ENCODE measurements around the gene CDH7.

Gene CDH7, protein sequence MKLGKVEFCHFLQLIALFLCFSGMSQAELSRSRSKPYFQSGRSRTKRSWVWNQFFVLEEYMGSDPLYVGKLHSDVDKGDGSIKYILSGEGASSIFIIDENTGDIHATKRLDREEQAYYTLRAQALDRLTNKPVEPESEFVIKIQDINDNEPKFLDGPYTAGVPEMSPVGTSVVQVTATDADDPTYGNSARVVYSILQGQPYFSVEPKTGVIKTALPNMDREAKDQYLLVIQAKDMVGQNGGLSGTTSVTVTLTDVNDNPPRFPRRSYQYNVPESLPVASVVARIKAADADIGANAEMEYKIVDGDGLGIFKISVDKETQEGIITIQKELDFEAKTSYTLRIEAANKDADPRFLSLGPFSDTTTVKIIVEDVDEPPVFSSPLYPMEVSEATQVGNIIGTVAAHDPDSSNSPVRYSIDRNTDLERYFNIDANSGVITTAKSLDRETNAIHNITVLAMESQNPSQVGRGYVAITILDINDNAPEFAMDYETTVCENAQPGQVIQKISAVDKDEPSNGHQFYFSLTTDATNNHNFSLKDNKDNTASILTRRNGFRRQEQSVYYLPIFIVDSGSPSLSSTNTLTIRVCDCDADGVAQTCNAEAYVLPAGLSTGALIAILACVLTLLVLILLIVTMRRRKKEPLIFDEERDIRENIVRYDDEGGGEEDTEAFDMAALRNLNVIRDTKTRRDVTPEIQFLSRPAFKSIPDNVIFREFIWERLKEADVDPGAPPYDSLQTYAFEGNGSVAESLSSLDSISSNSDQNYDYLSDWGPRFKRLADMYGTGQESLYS

DNA sequence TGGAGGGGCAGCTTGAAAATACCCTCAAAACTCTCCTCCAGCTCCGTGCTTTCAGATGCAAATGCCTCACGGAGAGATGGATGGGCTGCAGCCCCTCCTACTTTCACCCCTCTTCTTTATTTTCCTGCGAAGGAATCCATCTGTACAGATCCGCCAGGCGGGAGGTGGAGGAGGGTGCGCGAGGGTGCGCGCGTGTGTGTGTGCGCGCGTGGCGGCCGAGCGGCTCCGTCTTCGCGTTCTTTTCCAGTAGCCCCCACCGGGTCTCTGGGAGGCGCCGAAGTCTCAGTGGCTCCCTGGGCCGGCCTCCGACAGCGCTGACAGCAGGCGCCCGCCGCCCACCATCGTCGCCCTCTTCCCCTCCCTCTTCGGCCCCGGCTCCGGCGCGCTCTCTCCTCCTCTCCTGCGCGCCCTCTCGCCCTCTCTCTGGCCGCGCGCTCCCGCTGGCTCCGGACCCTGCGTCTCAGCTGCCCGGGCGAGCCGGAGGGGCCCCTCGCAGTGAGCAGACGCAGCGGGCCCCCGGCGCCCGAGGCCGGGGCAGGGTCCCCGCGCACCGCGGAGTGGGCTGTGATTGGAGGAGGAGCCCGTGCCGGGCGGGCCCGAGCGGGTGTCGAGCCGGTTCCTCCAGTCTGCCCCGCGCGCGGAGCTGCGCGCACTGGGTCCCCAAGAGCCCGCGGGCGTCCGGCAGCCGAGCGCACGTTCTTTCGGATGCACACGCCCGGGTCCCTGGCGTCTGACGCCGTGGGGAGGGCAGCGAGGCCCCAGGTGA lies at the start of gene CDH7:
TSS of gene CDH7 (plus strand) at position 624 of the 766 bp plus-strand sequence. CDS start 11,831 bp downstream, outside the sequence.
- DNase-seq (ENCODE audit: low spot score): peak; percentile 41

DNA sequence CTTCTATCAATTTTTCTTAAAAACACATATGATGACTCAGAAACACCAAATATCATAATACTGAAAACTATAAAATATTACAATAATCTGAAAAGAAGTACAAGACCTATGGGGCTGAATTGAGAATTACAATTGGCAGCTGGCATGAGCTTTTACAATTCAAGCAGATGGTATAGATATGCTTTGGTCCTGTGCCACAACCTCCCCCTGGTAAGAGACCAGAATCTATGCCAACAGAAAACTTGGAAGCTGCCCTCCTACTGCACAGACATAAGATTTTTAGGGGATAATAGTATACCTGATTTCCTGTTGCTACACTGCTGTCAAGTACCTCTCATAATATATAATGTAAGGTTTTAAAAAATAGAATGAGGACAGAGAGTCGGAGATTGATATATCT lies 46.8 kb upstream of the CDH7 start:
- peak; percentile 54 for DNase-seq (ENCODE audit: low spot score)

DNA sequence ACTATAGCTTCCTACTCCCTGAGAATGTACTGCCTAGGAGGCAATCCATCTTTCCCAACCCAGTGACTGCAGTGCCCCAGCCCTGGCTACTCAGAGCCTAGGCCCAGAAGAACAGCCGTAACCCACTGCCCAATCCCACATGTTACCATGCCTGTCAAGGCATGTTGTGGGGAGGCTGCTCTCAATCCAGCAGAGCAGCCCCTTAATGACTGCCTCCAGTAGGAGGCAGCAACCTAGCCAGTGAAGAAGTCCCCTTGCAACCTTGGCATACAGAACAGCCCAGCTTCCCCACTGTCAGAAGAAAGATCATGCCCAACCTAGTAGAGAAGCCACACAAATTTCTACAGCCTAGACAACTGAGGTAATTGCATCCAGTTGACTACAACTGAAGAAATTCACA lies 44.2 kb upstream of the CDH7 start:
- no peak for DNase-seq (ENCODE audit: low spot score)

DNA sequence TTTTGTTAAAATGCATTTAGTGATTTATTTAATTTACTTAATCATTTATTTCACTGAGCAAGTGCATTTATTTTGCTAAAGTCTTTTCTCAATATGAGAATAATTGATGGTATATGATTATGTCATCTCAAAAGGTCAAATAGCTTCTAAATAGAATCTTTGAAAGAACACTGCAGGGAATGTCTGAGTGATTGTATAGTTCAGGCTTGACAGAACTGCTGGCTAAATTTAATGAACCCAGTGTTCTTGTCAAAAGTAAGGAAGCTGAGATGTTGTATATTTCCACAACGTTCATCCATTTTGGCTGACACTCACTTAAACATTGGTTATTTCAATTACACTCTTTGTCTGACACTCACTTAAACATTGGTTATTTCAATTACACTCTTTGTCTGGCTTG lies 39.3 kb upstream of the CDH7 start:
- DNase-seq (ENCODE audit: low spot score): no peak

DNA sequence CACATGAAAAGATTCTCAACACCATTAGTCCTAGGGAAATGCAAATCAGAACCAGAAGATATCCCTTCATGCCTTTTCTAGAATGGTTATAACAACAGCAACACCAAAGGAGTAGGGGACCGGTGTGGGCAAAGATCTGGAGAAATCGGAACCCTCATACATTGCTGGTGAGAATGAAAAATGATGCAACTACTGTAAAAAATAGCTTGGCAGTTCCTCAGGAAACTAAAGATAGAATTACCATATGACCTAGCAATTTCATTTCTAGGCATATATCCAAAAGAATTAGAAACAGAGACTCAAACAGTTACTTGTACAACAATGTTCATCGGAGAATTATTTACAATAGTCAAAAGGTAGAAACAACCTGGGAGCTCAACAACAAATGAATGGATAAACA lies 29.2 kb upstream of the CDH7 start:
- DNase-seq (ENCODE audit: low spot score): peak; percentile 88

DNA sequence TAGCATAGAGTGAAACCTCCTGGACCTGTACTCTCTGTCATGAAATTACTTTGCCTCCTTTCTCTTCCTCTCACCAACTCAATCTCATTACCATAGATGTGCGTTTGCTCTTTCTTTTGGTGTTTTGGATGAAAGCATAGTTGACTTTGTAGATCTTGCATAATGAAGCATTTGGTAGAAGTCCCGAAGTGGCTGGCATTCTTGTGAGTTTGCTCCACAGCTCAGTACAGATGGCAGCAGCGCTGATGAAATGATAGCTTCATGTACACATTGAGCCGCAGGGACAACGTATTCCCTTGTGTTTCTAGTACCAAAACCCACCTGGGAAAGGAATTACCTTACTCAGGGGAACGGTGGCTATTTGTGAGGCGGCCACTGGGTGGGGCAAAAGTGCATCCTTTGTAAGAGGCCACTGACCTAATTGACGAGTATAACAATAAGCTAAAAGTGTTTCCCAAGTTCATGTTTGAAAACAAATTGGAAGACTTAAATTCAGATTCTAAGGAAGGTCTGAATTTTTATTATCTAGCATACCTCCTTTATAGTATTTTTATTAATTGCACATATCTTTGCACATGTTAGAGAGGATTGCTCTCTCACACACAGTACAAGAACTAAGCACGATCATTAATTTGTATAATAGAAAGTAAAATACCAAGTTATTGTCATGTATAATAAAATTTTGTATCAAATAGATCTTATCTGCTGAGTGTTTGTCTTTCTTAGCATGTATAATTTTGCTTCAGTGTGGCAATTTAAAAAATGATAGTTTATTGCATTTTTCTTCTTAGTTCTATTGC lies 25.4 kb upstream of the CDH7 start:
- DNase-seq (ENCODE audit: low spot score): peak; percentile 83

DNA sequence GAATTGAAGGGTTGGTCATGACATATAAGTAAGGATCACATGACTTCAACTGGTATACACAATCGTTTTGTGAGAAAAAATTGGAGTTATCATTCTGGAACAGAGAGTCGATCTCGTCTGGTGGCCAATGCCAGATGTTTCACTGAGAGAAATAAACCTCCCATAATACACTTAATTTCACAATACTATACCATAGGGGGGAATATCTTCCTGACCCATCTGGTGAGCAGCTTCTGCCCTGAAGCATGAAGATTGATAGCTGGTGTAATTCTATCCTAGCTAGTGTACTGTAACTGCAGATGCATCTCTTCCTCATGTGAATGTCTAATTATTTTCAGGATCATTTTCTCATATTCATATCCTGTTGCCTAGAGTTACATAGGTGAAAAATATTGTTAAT lies 15.7 kb upstream of the CDH7 start:
- DNase-seq (ENCODE audit: low spot score): no peak

DNA sequence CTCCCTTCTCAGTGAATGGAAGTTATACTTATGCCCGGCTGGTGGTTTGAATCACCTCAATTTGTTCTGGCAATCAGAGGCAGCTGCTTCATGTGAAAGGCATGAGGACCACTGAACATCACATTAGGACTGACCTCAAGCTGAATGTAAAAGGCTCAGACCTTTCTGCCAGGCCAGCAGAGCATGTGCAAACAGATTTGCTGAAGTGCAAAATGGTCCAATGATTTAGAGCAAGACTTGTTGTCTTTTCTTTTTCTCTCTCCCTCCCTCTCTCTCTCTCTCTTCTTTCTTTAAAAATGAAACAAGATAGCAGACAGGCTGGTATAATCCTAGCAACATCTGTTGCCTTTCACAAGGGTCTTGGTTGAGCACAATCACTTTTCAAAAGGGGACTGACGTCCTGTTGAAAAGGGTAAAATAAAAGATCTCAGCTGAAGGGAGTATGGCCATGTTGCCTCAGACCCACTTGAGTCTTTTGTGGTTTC lies 13.3 kb upstream of the CDH7 start:
- DNase-seq (ENCODE audit: low spot score): no peak

DNA sequence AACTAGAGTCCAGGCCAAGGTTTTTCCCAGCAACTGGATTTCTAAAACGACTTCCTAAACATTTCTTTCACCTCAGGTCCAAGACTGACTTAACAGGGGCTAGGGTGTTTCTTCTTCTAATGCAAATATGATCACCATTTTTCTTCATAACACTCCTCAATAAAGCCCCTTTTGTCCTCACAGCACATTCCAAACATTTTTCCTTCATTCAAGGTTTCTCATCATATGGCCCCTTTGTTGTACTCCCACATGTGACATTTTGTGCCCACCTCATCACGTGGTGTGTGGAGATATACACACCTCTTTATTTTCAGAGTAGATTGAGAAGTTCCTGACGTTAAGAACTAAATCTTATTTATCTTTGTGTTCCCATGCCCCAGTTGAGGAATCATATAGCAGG lies 3.9 kb upstream of the CDH7 start:
- DNase-seq (ENCODE audit: low spot score): no peak

DNA sequence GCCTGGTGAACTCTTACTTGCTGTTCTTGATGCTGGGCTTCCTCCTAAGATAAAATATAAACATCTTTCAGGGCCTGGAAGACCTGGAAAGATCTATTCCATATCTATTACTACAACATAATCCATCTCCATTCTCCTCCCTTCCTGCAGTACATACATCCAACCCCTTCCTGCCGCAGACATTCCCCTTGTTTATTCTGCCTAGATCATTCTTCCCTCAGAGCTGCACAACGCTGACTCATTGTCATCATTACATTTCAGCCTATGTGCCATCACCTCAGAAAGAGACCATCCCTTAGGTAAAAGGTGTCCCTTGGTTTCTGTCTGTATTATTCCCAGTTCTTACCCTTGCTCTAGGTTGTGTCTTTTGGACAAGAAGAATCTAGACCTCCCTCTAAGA lies 2.5 kb upstream of the CDH7 start:
- no peak for DNase-seq (ENCODE audit: low spot score)

DNA sequence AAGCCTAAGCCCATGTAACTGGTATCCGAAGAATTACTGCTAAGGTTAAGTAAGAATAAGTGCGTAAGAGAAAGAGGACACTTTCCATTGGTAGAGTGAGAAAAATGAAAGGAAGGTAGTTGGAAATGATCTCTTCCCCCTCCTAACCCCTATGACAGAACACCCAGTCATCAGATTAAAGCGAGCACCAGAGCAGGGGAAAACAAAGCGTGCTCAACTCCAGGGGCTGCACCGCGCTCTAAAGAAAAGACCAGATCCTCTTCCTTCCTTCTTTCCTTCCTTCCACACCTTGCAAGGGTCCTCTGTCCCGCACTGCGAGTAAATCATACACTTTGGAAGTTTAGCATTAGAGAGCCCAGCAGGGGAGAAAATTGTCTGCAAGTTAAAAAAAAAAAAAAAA lies 971 bp upstream of the CDH7 start:
- no peak for DNase-seq (ENCODE audit: low spot score)

DNA sequence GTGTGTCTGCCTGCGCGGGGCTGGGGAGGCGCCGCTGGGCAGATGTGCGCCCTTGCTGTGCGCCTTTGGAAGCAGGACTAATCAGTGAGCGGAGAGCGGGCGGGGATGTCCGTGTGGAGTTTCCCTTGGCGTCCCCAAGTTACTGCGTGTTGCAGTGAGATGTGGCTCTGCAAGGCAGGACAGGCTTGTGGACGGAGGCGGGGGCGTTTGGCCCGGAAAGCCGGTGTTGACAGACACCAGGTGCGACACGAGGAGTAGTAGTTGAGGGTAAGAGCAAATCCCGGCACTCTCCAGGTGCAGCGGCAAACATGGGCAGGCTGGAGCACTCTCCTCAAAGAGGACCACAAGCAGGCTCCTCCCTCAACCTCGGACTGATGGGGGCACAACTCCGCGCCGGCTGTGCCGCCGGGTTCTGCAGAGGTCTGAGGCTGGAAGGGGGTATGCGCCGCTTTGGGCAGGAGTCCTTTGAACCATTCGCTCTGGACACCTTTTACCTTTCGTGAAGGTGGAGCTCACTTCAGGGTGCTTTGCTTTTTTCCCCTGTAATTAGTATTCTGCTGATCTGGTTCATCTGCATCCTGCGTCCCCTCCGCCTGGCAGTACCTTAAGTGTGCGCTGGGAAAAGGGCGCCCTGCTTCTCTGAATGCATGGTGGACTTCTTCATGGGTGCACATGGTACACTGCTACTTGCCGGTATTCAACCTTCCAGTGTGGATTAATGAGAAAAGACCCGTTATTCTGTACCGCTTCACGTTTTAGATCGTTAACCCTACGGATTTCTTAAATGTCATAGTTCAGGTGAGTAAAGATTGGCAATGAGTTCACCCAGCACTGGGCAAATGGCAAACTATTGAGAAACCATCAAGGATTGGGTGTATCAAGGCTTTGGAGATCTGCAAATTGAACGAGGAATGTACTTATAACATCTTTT lies 608 bp downstream of the CDH7 start:
- DNase-seq (ENCODE audit: low spot score): peak; percentile 71

DNA sequence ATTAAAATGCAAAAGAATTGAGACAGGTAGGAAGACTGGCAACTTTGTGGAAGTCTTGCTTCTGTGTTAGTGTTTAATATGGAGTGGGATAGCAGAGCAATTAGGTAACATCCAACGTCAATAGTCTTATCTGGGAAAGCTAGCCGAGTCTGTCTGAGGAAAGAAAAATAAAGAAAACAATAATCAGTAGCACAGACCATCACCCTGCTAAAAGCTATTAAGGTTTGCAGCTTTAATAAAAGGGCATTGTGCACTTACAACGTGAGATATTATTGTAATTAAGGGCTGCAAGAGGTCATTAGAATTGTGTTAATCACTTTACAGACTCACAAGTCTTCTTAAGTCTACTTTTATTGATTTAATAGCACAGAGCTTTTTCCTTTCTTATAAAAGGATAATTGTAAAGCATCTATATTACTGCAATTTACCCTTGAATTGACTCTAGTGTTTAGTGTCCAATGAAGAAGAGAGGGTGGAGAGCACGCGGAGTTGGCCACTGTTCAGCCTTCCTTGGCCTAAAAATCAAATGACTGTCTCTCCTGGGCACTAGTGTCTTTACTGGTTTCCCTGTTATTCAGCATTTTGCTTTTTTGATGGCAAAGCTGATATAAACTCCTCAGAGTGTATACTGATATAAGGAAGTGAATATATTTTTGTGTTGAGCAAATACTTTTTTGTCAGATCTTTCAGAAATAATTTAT lies 2.0 kb downstream of the CDH7 start:
- DNase-seq (ENCODE audit: low spot score): peak; percentile 68

DNA sequence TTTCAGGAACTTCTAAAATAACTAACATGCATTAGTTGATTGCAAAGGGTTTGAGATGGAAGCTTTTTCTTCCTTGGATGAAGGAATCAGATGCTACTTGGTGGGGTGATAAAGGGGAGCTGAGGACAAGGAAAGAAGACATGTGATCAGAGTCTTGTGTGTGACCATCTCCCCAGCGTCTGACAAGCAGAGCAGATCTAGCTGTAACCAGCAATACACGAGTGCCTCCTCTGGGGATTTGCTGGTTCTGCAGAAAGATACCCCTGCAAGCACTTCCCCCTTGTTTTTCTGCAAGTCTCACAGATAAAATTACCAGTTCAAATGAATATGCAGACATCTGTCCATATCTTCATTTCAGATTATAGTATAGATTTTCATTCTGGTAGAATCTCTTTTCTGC lies 2.7 kb downstream of the CDH7 start:
- DNase-seq (ENCODE audit: low spot score): peak; percentile 88

DNA sequence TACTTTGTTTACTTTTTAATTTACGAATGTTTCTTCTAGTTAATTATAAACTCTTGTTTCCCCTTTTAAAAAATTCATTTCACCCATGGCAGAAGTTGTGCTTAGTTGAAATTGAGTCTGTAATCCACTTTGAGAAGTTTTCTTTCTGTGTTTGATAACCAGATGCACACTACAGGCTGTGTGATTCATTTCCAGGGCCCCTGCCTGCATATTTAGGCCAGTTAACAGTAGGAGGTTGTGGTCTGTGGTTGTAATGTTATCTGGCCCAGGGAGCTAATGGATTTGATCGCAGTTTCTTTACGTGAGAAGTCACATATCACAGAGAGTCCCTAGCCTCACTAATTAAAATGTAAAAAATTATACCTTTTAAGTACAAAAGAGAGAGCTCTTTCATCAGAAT lies 3.3 kb downstream of the CDH7 start:
- peak; percentile 85 for DNase-seq (ENCODE audit: low spot score)

DNA sequence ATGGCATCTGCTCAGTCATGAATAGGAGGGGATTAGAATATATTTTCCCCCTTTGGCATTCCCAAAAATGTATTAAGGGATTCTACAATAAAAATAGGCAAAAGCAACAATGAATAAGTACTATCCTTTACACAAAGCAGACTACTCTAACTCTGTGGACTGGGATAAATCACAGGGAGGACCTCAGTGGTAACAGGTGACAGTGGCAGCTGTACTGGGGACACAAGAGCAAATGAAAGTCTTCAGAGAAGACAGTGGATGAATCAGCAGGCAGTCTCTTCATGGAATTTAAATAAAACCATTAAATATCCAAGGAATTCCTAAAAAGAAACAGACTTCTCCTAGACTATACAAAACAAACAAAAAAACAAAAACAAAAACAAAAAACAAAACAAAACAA lies 4.8 kb downstream of the CDH7 start:
- peak; percentile 68 for DNase-seq (ENCODE audit: low spot score)

DNA sequence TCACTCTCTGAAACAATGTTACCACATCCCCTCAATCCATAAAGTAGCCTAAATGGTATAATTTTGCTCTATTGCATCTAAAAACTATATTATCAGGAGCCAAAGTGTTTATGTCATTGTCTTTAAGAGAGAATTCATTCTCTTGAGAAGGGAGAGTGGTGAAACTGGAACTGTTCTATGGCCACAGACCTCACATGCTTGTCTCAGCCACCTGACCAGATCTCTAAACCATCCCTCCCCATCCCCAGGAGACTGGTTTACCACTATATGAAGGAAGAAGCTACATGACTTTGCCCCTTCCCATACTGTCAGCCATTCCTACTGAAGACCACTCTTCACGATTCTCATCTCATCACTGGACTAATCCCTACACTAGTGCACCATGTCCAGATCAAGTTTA lies 9.6 kb downstream of the CDH7 start:
- no peak for DNase-seq (ENCODE audit: low spot score)

DNA sequence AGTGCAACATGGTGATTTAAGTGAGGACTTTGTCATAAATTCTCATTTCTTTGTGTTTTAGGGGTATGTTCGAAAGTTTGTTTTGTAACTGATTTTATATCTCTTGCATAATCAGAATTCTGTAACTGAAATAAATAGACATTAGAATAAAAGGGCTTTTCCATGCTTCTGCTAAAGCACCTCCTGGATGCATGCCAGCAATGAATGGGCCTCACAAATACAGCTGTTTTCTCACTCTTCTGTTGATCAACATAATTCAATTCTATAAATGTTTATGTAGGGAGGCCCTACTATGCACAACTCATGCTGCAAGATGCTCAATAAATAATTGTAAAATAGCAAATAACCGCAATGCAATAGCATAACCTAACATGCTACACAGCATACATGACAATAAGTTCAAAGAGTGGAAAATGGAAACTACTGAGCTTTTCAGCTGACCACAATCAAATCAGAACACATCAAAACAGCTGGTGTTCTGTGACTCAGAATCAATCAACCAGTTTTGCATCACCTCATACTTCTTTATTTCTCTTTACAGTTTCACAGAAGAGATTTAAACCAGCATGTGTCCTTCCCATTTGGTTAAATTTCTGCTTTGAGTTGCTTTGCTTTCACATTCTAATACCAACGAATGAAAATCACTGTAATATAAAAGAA lies 11.0 kb downstream of the CDH7 start:
- no peak for DNase-seq (ENCODE audit: low spot score)

DNA sequence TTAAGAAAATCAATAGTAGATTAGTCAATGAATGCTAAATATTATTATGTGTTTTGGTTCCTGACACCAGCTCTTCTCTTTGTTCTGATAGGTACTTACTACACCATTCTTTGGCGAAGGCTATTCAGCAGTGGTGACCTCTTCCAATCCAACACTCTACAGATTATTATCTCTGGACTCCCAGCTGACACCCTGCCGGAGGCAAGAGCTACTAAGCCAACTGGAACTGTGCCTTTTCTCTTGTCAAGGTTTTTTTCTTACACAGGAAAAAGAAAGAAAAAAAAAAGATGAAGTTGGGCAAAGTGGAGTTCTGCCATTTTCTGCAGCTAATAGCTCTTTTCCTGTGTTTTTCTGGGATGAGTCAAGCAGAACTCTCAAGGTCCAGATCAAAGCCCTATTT lies 11.7 kb downstream of the CDH7 start:
- DNase-seq (ENCODE audit: low spot score): peak; percentile 63
